ENCODE data around the gene PCBP1. TPM values are rescaled to one million over a fixed set of nuclear protein-coding genes. Genes with fewer than 3 reads are reported as not detected.
"Not testable (repeated sequence)": the region's sequence is repeated elsewhere in the genome, so short reads cannot be mapped to it uniquely, and the experiment has no call there.

PCBP1 gene
- total and polyA plus RNA-seq, 8 donors: 9.3 to 296 (median 152) TPM

GRCh38 chr2:70132244-70133126 lies 45.2 kb downstream of the PCBP1 start:
- Histone ChIP-seq H3K36me3 (no peaks in the 10 kb centered on the region), H3K27ac (peak overlapping the region; percentile 84 to 94 (median 90)), H3K9me3 (no peaks in the 10 kb centered on the region), H3K4me3 (peak overlapping the region; percentile 27 to 34 (median 31)), H3K27me3 (no peaks in the 10 kb centered on the region), H3K4me1 (peaks cover 31 to 65% (median 49%) of the 10 kb centered on the region in 4 donors)
- intact Hi-C loops (cut with DNase I; ENCODE audit: low total_unique reads): loop anchor here (5.0 kb wide), 1 partner anchor 40 kb away; no protein-coding TSS in a partner anchor
- WGBS, 5 donors: 3 to 8% (median 4%) methylated on average over 8 of the region's 8 CpGs
- TF ChIP-seq EP300 (IDR thresholded peaks at IDR 0.05): no peak
- TF ChIP-seq CTCF (IDR thresholded peaks at IDR 0.05): no peak
- TF ChIP-seq POLR2A (IDR thresholded peaks at IDR 0.05): no peak
- peak in 2 of 3 donors; percentile 25 to 33 for TF ChIP-seq POLR2AphosphoS5 (IDR thresholded peaks at IDR 0.05)
- peak; percentile 55 to 79 for DNase-seq

- H3K4me3 ChIP-seq: peak overlapping the region in 3 of 4 donors; percentile 27 to 34 (median 29)
These were observed 45.8 kb downstream of the PCBP1 start for GRCh38 chr2:70133127-70133452.

GRCh38 chr2:70133491-70134322 lies 46.4 kb downstream of the PCBP1 start:
- Histone ChIP-seq H3K27me3 (no peaks in the 10 kb centered on the region), H3K9me3 (no peaks in the 10 kb centered on the region), H3K36me3 (no peaks in the 10 kb centered on the region), H3K4me3 (no peak overlapping the region), H3K4me1 (peaks cover 31 to 65% (median 51%) of the 10 kb centered on the region in 4 donors), H3K27ac (peak overlapping the region; percentile 67 to 93 (median 90))
- DNase-seq: peak in 1 of 2 donors; percentile 34
- intact Hi-C loops (cut with DNase I; ENCODE audit: low total_unique reads): loop anchor here (5.0 kb wide), 1 partner anchor 41 kb away; no protein-coding TSS in a partner anchor
- TF ChIP-seq EP300 (IDR thresholded peaks at IDR 0.05) (no peak), POLR2A (IDR thresholded peaks at IDR 0.05) (no peak)
- 67 to 83% (median 79%) methylated on average over 10 of the region's 10 CpGs for WGBS, 5 donors

More at GRCh38 chr2:70133127-70133452, 45.8 kb downstream of the PCBP1 start:
- no peaks in the 10 kb centered on the region for H3K36me3 ChIP-seq
- DNase-seq: no peak
- peaks cover 31 to 65% (median 51%) of the 10 kb centered on the region in 4 donors for H3K4me1 ChIP-seq
- H3K27ac ChIP-seq: peak overlapping the region; percentile 83 to 93 (median 90)
- no peaks in the 10 kb centered on the region for H3K9me3 ChIP-seq
- no peak for TF ChIP-seq POLR2A (IDR thresholded peaks at IDR 0.05)
- no peak for TF ChIP-seq EP300 (IDR thresholded peaks at IDR 0.05)
- TF ChIP-seq POLR2AphosphoS5 (IDR thresholded peaks at IDR 0.05): no peak
- no peak for TF ChIP-seq CTCF (IDR thresholded peaks at IDR 0.05)
- intact Hi-C loops (cut with DNase I; ENCODE audit: low total_unique reads): loop anchor here (5.0 kb wide), 1 partner anchor 41 kb away; no protein-coding TSS in a partner anchor
- WGBS, 5 donors: 60 to 92% (median 83%) methylated on average over 1 of the region's 1 CpG
- no peaks in the 10 kb centered on the region for H3K27me3 ChIP-seq

- H3K4me3 ChIP-seq, H3K27me3 ChIP-seq, H3K9me3 ChIP-seq, H3K36me3 ChIP-seq, DNase-seq: not testable (repeated sequence)
- Histone ChIP-seq H3K27ac (peak overlapping the region; percentile 4 to 93 (median 90)), H3K4me1 (peaks cover 31 to 65% (median 51%) of the 10 kb centered on the region in 4 donors)
- intact Hi-C loops (cut with DNase I; ENCODE audit: low total_unique reads): loop anchor here (5.0 kb wide), 1 partner anchor 42 kb away; no protein-coding TSS in a partner anchor
- 80 to 91% (median 90%) methylated on average over 10 of the region's 10 CpGs for WGBS, 5 donors
These were observed 47.2 kb downstream of the PCBP1 start for GRCh38 chr2:70134323-70134983.

Small RNA genes lying within 50 kb of the gene (small RNA-seq; reads per million reads assigned to genes)
- 0 reads per million in 4 donors for gene RN7SL470P

Other genes starting within 250 kb of the PCBP1 start
- gene SNRNP27, start 193.5 kb upstream of the PCBP1 start, total RNA-seq: 10 to 100 TPM in 4 of 5 donors, 1 to 10 TPM in 1; 5.8 to 70.6 (median 58.2) TPM
- 10 to 100 TPM; 21.1 to 51.1 (median 42.8) TPM for gene SNRNP27, start 193.5 kb upstream of the PCBP1 start, polyA plus RNA-seq
- 10 to 100 TPM in 4 of 5 donors, 1 to 10 TPM in 1; 8.1 to 40.2 (median 26.8) TPM for gene MXD1, start 172.4 kb upstream of the PCBP1 start, total RNA-seq
- 10 to 100 TPM in 1 of 3 donors, 1 to 10 TPM in 2; 9.1 to 16.3 (median 9.3) TPM for gene MXD1, start 172.4 kb upstream of the PCBP1 start, polyA plus RNA-seq
- 1 to 10 TPM in 3 of 5 donors, not detected in 2; 2.0 to 6.4 (median 3.5) TPM for gene ASPRV1, start 125.8 kb upstream of the PCBP1 start, total RNA-seq
- gene ASPRV1, start 125.8 kb upstream of the PCBP1 start, polyA plus RNA-seq: under 1 TPM; 0.44 to 0.90 (median 0.46) TPM
- gene C2orf42, start 103.5 kb downstream of the PCBP1 start, total RNA-seq: 10 to 100 TPM in 3 of 5 donors, 1 to 10 TPM in 2; 2.6 to 23.2 (median 11.7) TPM
- gene C2orf42, start 103.5 kb downstream of the PCBP1 start, polyA plus RNA-seq: 1 to 10 TPM; 3.9 to 6.3 (median 4.3) TPM
- 100 to 1,000 TPM in 4 of 5 donors, 10 to 100 TPM in 1; 99.9 to 261 (median 205) TPM for gene TIA1, start 161.2 kb downstream of the PCBP1 start, total RNA-seq
- gene TIA1, start 161.2 kb downstream of the PCBP1 start, polyA plus RNA-seq: 10 to 100 TPM in 2 of 3 donors, 1 to 10 TPM in 1; 7.0 to 56.4 (median 10.9) TPM
- 10 to 100 TPM; 12.5 to 49.1 (median 18.7) TPM for gene PCYOX1, start 170.7 kb downstream of the PCBP1 start, total RNA-seq
- gene PCYOX1, start 170.7 kb downstream of the PCBP1 start, polyA plus RNA-seq: 10 to 100 TPM in 2 of 3 donors, 1 to 10 TPM in 1; 5.3 to 10.9 (median 10.6) TPM
- gene SNRPG, start 206.3 kb downstream of the PCBP1 start, total RNA-seq: 100 to 1,000 TPM in 2 of 5 donors, 10 to 100 TPM in 3; 37.2 to 318 (median 66.5) TPM
- gene SNRPG, start 206.3 kb downstream of the PCBP1 start, polyA plus RNA-seq: 100 to 1,000 TPM; 189 to 229 (median 192) TPM
- 10 to 100 TPM in 3 of 5 donors, 1 to 10 TPM in 2; 5.3 to 37.1 (median 35.8) TPM for gene FAM136A, start 214.6 kb downstream of the PCBP1 start, total RNA-seq
- gene FAM136A, start 214.6 kb downstream of the PCBP1 start, polyA plus RNA-seq: 10 to 100 TPM; 33.7 to 49.8 (median 39.8) TPM